D721Med (cell line): Measurements from ENCODE around the gene DCAF16.

ENCODE experiments used
- DNase-seq: peaks from one replicate; pipeline ENCODE4 v3.0.0; 2011; ENCODE audit warnings: low spot score; ENCODE audit not compliant: insufficient read length
- FAIRE-seq: peaks from 2 replicates; lab custom pipeline; 2011; peaks lifted over from hg19 to GRCh38; lab: Jason Lieb, UNC
- TF ChIP-seq, protein P1 (sequence below): IDR thresholded peaks from 2 replicates; pipeline ENCODE4 v1.5.1; 2012; ENCODE audit warnings: mild to moderate bottlenecking, control low read depth; ENCODE audit not compliant: insufficient read depth; ENCODE audit errors: missing control alignments

Gene DCAF16

GRCh38 chr4:17770845-17771244, 39.7 kb downstream of the DCAF16 start:
- DNase-seq = no peak
- FAIRE-seq = no peak
- TF ChIP-seq, protein P1, sequence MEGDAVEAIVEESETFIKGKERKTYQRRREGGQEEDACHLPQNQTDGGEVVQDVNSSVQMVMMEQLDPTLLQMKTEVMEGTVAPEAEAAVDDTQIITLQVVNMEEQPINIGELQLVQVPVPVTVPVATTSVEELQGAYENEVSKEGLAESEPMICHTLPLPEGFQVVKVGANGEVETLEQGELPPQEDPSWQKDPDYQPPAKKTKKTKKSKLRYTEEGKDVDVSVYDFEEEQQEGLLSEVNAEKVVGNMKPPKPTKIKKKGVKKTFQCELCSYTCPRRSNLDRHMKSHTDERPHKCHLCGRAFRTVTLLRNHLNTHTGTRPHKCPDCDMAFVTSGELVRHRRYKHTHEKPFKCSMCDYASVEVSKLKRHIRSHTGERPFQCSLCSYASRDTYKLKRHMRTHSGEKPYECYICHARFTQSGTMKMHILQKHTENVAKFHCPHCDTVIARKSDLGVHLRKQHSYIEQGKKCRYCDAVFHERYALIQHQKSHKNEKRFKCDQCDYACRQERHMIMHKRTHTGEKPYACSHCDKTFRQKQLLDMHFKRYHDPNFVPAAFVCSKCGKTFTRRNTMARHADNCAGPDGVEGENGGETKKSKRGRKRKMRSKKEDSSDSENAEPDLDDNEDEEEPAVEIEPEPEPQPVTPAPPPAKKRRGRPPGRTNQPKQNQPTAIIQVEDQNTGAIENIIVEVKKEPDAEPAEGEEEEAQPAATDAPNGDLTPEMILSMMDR = no peak

GRCh38 chr4:17769406-17770174, 41.0 kb downstream of the DCAF16 start:
- no peak for DNase-seq
- FAIRE-seq = no peak
- TF ChIP-seq, protein P1 = no peak

DNA sequence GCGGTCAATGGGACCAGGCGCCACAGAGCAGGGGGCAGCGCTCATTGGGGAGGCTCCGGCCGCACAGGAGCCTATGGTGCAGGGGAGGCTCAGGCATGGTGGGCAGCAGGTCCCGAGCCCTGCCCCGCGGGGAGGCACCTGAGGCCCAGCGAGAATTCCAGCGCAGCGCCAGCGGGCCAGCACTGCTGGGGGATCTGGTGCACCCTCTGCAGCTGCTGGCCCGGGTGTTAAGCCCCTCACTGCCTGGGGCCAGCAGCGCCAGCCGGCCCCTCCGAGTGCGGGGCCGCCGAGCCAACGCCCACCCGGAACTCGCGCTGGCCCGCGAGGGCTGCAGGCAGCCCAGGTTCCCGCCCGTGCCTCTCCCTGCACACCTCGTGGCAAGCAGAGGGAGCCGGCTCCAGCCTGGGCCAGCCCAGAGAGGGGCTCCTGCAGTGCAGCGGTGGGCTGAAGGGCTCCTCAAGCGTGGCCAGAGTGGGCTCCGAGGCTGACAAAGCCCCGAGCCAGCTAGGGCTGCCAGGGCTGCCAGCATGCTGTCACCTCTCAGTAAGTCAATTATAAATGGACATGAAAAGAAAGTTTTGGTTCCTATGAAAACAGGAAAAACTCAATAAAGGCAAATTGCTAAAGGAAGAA, 43.6 kb downstream of the DCAF16 start:
- no peak for FAIRE-seq
- DNase-seq = no peak
- TF ChIP-seq, protein P1 = no peak

DNA sequence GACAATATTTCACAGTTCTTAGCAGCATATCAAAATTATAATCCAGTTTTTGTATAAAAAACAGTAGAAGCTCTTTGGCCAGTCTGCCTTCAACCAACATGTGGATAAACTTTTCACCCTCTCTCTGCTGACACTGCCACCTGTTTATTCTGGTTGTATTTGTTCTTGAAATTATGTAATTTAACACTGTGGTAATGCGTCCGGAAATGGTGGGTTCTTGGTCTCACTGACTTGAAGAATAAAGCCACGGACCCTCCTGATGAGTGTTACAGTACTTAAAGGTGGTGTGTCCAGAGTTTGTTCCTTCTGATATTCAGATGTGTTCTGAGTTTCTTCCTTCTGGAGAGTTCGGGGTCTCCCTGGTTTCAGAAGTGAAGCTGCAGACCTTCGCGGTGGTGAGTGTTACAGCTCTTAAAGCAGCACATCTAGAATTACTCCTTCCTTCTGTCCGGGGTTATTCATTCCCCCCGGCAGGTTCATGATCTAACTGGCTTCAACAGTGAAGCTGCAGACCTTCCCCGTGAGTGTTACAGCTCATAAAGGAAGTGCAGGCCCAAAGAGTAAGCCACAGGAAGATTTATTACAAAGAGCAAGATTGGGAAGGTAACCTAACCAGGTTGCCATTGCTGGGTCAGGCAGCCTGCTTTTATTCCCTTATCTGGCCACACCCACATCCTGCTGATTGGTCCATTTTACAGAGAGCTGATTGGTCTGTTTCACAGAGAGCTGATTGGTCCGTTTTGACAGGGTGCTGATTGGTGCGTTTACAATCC, 44.9 kb downstream of the DCAF16 start:
- TF ChIP-seq, protein P1 = no peak
- FAIRE-seq (no peak), DNase-seq (no peak)

DNA sequence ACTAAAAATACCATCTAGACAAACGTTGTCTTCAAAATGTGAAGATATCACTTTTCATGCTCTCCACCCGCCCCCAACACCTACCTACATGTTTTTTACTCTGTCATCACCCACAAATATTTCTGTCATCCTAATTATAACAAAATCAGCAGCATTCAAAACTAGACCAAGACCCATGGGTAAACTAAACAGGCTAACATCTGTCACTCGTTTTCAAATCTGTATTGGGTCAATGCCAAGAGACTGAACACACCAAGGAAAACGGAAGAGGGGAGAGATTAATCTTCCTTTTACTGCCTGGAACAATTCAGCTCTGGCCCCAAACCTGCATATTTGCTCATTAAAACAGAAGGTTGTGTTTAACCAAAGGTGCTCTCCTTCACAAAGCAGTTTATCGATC, 46.6 kb downstream of the DCAF16 start:
- no peak for DNase-seq
- TF ChIP-seq, protein P1 = no peak
- FAIRE-seq = no peak

- DNase-seq (no peak), FAIRE-seq (no peak)
- TF ChIP-seq, protein P1 = no peak
These were observed 47.1 kb downstream of the DCAF16 start for GRCh38 chr4:17763416-17763815.
